K562 (cell line): Measurements from ENCODE around the gene STAU1. TPM values are rescaled to one million over a fixed set of nuclear protein-coding genes. Genes with fewer than 3 reads are reported as not detected.

Experiments
- ATAC-seq: fragments of 200-7000 bp; cut with Tn5 transposase; 3 replicates; pipeline ENCODE4 v1.9.1; 2020; ENCODE audit warnings: moderate library complexity
- BruUV-seq: library from RNA; stranded (reverse); fragments of 400-500 nt; replicated peaks from 2 replicates; lab custom pipeline; 2021; lab: Mats Ljungman, UMichigan
- CTCF ChIA-PET: fragments of 300-600 bp; formaldehyde crosslinking; extraction: SDS; loops from one replicate; lab custom pipeline; 2021; ENCODE audit warnings: low intra/inter-chr PET ratio; lab: Yijun Ruan, JAX
- POLR2A ChIA-PET: fragments of 300-600, 350-650 bp; sonication (Branson Sonifier 250); formaldehyde crosslinking; extraction: SDS; loops from one replicate; lab custom pipeline; 2021; ENCODE audit warnings: antibody characterized with exemption, inconsistent platforms; lab: Yijun Ruan, JAX
- DNase-seq, 4 experiments: peaks; one replicate each; pipeline versions ENCODE4 v3.0.0 to v3.0.0-alpha.2; 2011 to 2018; ENCODE audit warnings: low spot score in 3 of 4, mixed read lengths in 3 of 4; ENCODE audit errors: extremely low read depth in 1 of 4
- FAIRE-seq: peaks from 2 replicates; lab custom pipeline; 2011; peaks lifted over from hg19 to GRCh38; lab: Jason Lieb, UNC
- H2AFZ ChIP-seq: 2 replicates; pipeline ENCODE4 v1.6.0; 2011; ENCODE audit warnings: low read depth, low read length, control low read depth, inconsistent platforms
- H3K27ac ChIP-seq: fragments of 200-600 bp; 3 replicates; pipeline ENCODE4 v1.8.0; 2011; ENCODE audit warnings: low read depth, mild to moderate bottlenecking, control low read depth, inconsistent platforms, low read length, moderate library complexity, mixed read lengths; ENCODE audit errors: extremely low read depth
- H3K27me3 ChIP-seq, 2 experiments: fragments of 300-600 bp in 1 of 2; 2 replicates in 1 of 2; 3 replicates in 1 of 2; pipeline versions ENCODE4 v1.6.0 to v1.8.0; 2011; ENCODE audit warnings: inconsistent platforms in 2 of 2, low read length in 2 of 2, mild to moderate bottlenecking in 1 of 2, mixed read lengths in 1 of 2, moderate library complexity in 1 of 2; ENCODE audit not compliant: control insufficient read depth in 2 of 2, insufficient read depth in 2 of 2
- H3K36me3 ChIP-seq: fragments of 300-600 bp; 3 replicates; pipeline ENCODE4 v1.8.0; 2011; ENCODE audit warnings: mild to moderate bottlenecking, low read length, inconsistent platforms; ENCODE audit not compliant: control insufficient read depth, insufficient read depth
- H3K4me1 ChIP-seq, 2 experiments: fragments of 200-600 bp in 1 of 2; replicated peaks in 1 of 2; 2 replicates in 1 of 2; 3 replicates in 1 of 2; pipeline versions ENCODE4 v1.5.1 to v1.8.0; 2011; ENCODE audit warnings: inconsistent platforms in 2 of 2, low read length in 2 of 2, mild to moderate bottlenecking in 1 of 2, mixed read lengths in 1 of 2, moderate library complexity in 1 of 2; ENCODE audit not compliant: control insufficient read depth in 2 of 2, insufficient read depth in 2 of 2
- H3K4me2 ChIP-seq: 2 replicates; pipeline ENCODE4 v1.6.1; 2011; ENCODE audit warnings: low read length, control low read depth, inconsistent platforms, mixed read lengths; ENCODE audit not compliant: insufficient read depth
- H3K4me3 ChIP-seq: fragments of 200-600 bp; sonication (generic), shearing (Covaris generic); 2 replicates; pipeline ENCODE4 v1.5.1; 2016; ENCODE audit warnings: control low read depth, inconsistent platforms
- H3K79me2 ChIP-seq: fragments of 200-600 bp; 3 replicates; pipeline ENCODE4 v1.8.0; 2011; ENCODE audit warnings: low read length, inconsistent platforms; ENCODE audit not compliant: control insufficient read depth, insufficient read depth
- H3K9ac ChIP-seq, 2 experiments: 2 replicates each; pipeline versions ENCODE4 v1.6.0 to v1.6.1; 2011; ENCODE audit warnings: low read depth in 2 of 2, low read length in 2 of 2, control low read depth in 1 of 2, inconsistent platforms in 1 of 2, mild to moderate bottlenecking in 1 of 2, mixed read lengths in 1 of 2; ENCODE audit not compliant: insufficient read depth in 1 of 2
- H3K9me1 ChIP-seq: one replicate; pipeline ENCODE4 v1.6.0; 2011; ENCODE audit warnings: inconsistent platforms, mild to moderate bottlenecking, low read length, moderate library complexity; ENCODE audit not compliant: control insufficient read depth, insufficient read depth
- H3K9me3 ChIP-seq: replicated peaks from 2 replicates; pipeline ENCODE4 v1.5.1; 2011; ENCODE audit warnings: low read depth, low read length, inconsistent platforms; ENCODE audit not compliant: control insufficient read depth, insufficient read depth
- H4K20me1 ChIP-seq: replicated peaks from 2 replicates; pipeline ENCODE4 v1.6.1; 2011; ENCODE audit warnings: low read length, inconsistent platforms, mixed read lengths; ENCODE audit not compliant: control insufficient read depth, insufficient read depth
- CBFA2T3 ChIP-seq: fragments of 450-650 bp; IDR thresholded peaks from 2 replicates; pipeline ENCODE4 v1.6.1; 2017
- SOX6 ChIP-seq: fragments of 450-650 bp; IDR thresholded peaks from 2 replicates; pipeline ENCODE4 v1.6.1; 2014; ENCODE audit warnings: mild to moderate bottlenecking
- ZNF445 ChIP-seq: fragments of 250-450 bp; sonication (Bioruptor Pico); IDR thresholded peaks from 2 replicates; pipeline ENCODE4 v1.4.0; 2020; ENCODE audit warnings: low read depth, mild to moderate bottlenecking, moderate library complexity
- WGBS: fragments of 100-300 bp; shearing (Covaris generic); methylation state at CpG from one replicate; pipeline ENCODE4 v1.1.6; 2016; ENCODE audit warnings: low coverage, mixed read lengths; ENCODE audit not compliant: insufficient coverage; ENCODE audit errors: missing lambda C conversion rate; 5-methylcytosine and 5-hydroxymethylcytosine counted together
- in situ Hi-C: fragments of 300-500 bp; cut with MboI; formaldehyde crosslinking; loops from 4 replicates; pipeline ENCODE4 v1.15.0; 2018; ENCODE audit warnings: inconsistent platforms, mixed read lengths
- intact Hi-C: fragments of 100-400 bp; cut with micrococcal nuclease; formaldehyde crosslinking; loops from 2 replicates; pipeline ENCODE4 v1.14.2; 2022
- polyA plus RNA-seq, 8 experiments: library from polyadenylated mRNA; depleted of rRNA in 4 of 8; stranded (reverse) in 5 of 8; unstranded in 3 of 8; fragments of >200 nt; fragmentation: Nextera tagmentation in 2 of 8; fragmentation: Illumina TruSeq in 1 of 8; extraction: Ambion mirVana in 2 of 8; extraction: Trizol in 1 of 8; gene quantifications; 2 replicates each; pipeline versions ENCODE4 v1.2.1 to v1.2.3, GENCODE V29; 2011 to 2014; ENCODE audit warnings: inconsistent platforms in 1 of 8, missing spikeins in 1 of 8
- total RNA-seq, 7 experiments: library from RNA; depleted of rRNA in 6 of 7; stranded (reverse); fragments of >200 nt in 6 of 7; fragmentation: Illumina TruSeq in 2 of 7; extraction: Trizol in 2 of 7; gene quantifications; 2 replicates each; pipeline versions ENCODE4 v1.2.1 to v1.2.3, GENCODE V29; 2011 to 2021; ENCODE audit warnings: low replicate concordance in 1 of 7
- TF ChIP-seq, protein P1 (sequence below), 2 experiments: IDR thresholded peaks; 2 replicates each; pipeline ENCODE4 v1.6.1; 2011; ENCODE audit warnings: borderline replicate concordance in 1 of 2, control low read depth in 1 of 2, low read depth in 1 of 2, low read length in 1 of 2, mild to moderate bottlenecking in 1 of 2, mixed read lengths in 1 of 2, moderate library complexity in 1 of 2; ENCODE audit not compliant: insufficient read depth in 1 of 2, insufficient read length in 1 of 2, poor library complexity in 1 of 2, severe bottlenecking in 1 of 2; ENCODE audit errors: extremely low read depth in 1 of 2
- TF ChIP-seq, protein P2 (sequence below): fragments of 150-350 bp; conservative IDR thresholded peaks from 2 replicates; pipeline ENCODE4 v1.6.1; 2014; ENCODE audit warnings: low read length
- TF ChIP-seq, protein P3 (sequence below): sonication (generic); formaldehyde crosslinking; IDR thresholded peaks from 2 replicates; pipeline ENCODE4 v1.8.1; 2023; ENCODE audit warnings: mild to moderate bottlenecking, missing genetic modification reagents

STAU1 gene
- total and polyA plus RNA-seq, 9 of the 15 experiments (the other 6 are each of a cell fraction or from before 2014, with no cell fraction given) = 18.0 to 106 (median 50.6) TPM

DNA sequence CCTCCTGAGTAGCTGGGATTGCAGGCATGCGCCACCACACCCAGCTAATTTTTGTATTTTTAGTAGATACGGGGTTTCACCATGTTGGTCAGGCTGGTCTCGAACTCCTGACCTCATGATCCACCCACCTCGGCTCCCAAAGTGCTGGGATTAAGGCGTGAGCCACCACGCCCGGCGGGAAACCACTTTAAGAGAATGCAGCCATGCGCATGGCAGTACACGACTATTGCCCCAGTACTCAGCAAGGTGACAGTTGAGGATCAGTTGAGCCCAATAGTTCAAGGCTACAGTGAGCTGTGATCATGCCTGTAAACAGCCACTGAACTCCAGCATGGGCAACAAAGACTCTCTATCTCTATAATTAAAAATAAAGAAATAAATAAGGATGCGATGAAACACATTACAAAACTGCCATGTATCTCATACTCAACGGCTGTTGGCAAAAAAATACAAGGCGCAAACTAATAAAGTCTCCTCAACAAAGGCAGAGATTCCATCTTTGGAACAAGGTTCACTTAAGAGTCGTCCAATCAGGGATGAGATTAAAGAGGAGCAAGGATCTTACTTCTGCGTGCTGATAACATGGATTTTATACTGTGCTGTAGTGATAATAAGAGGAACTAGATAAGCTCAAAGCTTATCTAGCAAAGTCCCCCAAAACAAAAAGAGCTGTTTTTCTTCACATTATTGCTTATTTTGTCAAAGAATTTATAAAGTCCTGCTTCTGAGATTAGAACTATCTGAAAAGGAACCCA is 51.1 kb downstream of the STAU1 start:
- in situ Hi-C loops = no loop called here
- TF ChIP-seq CBFA2T3 (peak; percentile 64), ZNF445 (no peak), SOX6 (peak; percentile 39; the same call in 1 of the 2 replicates)
- TF ChIP-seq, protein P1, sequence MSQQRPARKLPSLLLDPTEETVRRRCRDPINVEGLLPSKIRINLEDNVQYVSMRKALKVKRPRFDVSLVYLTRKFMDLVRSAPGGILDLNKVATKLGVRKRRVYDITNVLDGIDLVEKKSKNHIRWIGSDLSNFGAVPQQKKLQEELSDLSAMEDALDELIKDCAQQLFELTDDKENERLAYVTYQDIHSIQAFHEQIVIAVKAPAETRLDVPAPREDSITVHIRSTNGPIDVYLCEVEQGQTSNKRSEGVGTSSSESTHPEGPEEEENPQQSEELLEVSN (IDR thresholded peaks at IDR 0.05; ENCODE audit: borderline replicate concordance in 1 of 2, extremely low read depth in 1 of 2, insufficient read depth in 1 of 2, insufficient read length in 1 of 2, low read depth in 1 of 2, low read length in 1 of 2, poor library complexity in 1 of 2, severe bottlenecking in 1 of 2) = peak in 1 of 2 experiments; percentile 46
- TF ChIP-seq, protein P2, sequence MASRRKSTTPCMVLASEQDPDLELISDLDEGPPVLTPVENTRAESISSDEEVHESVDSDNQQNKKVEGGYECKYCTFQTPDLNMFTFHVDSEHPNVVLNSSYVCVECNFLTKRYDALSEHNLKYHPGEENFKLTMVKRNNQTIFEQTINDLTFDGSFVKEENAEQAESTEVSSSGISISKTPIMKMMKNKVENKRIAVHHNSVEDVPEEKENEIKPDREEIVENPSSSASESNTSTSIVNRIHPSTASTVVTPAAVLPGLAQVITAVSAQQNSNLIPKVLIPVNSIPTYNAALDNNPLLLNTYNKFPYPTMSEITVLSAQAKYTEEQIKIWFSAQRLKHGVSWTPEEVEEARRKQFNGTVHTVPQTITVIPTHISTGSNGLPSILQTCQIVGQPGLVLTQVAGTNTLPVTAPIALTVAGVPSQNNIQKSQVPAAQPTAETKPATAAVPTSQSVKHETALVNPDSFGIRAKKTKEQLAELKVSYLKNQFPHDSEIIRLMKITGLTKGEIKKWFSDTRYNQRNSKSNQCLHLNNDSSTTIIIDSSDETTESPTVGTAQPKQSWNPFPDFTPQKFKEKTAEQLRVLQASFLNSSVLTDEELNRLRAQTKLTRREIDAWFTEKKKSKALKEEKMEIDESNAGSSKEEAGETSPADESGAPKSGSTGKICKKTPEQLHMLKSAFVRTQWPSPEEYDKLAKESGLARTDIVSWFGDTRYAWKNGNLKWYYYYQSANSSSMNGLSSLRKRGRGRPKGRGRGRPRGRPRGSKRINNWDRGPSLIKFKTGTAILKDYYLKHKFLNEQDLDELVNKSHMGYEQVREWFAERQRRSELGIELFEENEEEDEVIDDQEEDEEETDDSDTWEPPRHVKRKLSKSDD = no peak
- TF ChIP-seq, protein P3, sequence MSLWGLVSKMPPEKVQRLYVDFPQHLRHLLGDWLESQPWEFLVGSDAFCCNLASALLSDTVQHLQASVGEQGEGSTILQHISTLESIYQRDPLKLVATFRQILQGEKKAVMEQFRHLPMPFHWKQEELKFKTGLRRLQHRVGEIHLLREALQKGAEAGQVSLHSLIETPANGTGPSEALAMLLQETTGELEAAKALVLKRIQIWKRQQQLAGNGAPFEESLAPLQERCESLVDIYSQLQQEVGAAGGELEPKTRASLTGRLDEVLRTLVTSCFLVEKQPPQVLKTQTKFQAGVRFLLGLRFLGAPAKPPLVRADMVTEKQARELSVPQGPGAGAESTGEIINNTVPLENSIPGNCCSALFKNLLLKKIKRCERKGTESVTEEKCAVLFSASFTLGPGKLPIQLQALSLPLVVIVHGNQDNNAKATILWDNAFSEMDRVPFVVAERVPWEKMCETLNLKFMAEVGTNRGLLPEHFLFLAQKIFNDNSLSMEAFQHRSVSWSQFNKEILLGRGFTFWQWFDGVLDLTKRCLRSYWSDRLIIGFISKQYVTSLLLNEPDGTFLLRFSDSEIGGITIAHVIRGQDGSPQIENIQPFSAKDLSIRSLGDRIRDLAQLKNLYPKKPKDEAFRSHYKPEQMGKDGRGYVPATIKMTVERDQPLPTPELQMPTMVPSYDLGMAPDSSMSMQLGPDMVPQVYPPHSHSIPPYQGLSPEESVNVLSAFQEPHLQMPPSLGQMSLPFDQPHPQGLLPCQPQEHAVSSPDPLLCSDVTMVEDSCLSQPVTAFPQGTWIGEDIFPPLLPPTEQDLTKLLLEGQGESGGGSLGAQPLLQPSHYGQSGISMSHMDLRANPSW (CRISPR knock-in tag) = no peak

More for the DNA sequence above, 51.1 kb downstream of the STAU1 start:
- Histone ChIP-seq H3K27ac (no peak overlapping the region), H4K20me1 (no peaks in the 10 kb centered on the region; the same call in 1 of the 2 replicates), H2AFZ (no peak overlapping the region), H3K4me3 (no peak overlapping the region), H3K27me3 (no peaks in the 10 kb centered on the region), H3K9me3 (no peaks in the 10 kb centered on the region), H3K9me1 (no peaks in the 10 kb centered on the region), H3K4me1 (peaks cover 3 to 6% of the 10 kb centered on the region in 2 experiments; a peak in 2 of 5 replicates), H3K79me2 (no peaks in the 10 kb centered on the region), H3K4me2 (no peak overlapping the region), H3K9ac (no peak overlapping the region), H3K36me3 (peaks cover 48% of the 10 kb centered on the region; the same call in 2 of the 3 replicates)
- 60% methylated on average over 15 of the region's 15 CpGs for WGBS
- BruUV-seq = no TSS peak
- ATAC-seq = no peak
- DNase-seq = peak in 1 of 4 experiments; percentile 21
- intact Hi-C loops = no loop called here
- ChIA-PET CTCF (no interaction called here), POLR2A (interaction anchor here (0.5 to 0.9 kb wide), 2 partner anchors 12 to 217 kb away, joined by 3 read pairs; no protein-coding TSS in a partner anchor)
- no peak for FAIRE-seq
